Activated CD8-positive, alpha-beta memory T cell treated with anti-CD3 and anti-CD28 coated beads for 4 hours (primary cell): ENCODE measurements around the gene TMEM260.
"Not testable (repeated sequence)": the region's sequence is repeated elsewhere in the genome, so short reads cannot be mapped to it uniquely, and the experiment has no call there.

Experiments
- DNase-seq, 2 donors: peaks; one replicate each; pipeline ENCODE4 v3.0.0-alpha.2; 2020; ENCODE audit warnings: low read depth in 2 of 2

TMEM260 gene

GRCh38 chr14:56676042-56676441 is 96.4 kb downstream of the TMEM260 start:
- DNase-seq: no peak

GRCh38 chr14:56678838-56679237 is 99.2 kb downstream of the TMEM260 start:
- DNase-seq: no peak

- no peak for DNase-seq
Measured at GRCh38 chr14:56686416-56686815, 106.8 kb downstream of the TMEM260 start.

- no peak for DNase-seq
Measured at GRCh38 chr14:56687123-56687522, 107.5 kb downstream of the TMEM260 start.

- DNase-seq: no peak
Measured at GRCh38 chr14:56694609-56695008, 115.0 kb downstream of the TMEM260 start.

- not testable (repeated sequence) for DNase-seq
Measured at GRCh38 chr14:56695216-56695615, 115.6 kb downstream of the TMEM260 start.
